GM19043 (cell line): ENCODE data around the gene TLCD5.

Experiments used
- ATAC-seq: cut with Tn5 transposase; IDR thresholded peaks from one replicate; pipeline ENCODE4 v1.9.1; 2021; ENCODE audit warnings: low read depth; ENCODE audit not compliant: unreplicated experiment

Gene TLCD5

DNA sequence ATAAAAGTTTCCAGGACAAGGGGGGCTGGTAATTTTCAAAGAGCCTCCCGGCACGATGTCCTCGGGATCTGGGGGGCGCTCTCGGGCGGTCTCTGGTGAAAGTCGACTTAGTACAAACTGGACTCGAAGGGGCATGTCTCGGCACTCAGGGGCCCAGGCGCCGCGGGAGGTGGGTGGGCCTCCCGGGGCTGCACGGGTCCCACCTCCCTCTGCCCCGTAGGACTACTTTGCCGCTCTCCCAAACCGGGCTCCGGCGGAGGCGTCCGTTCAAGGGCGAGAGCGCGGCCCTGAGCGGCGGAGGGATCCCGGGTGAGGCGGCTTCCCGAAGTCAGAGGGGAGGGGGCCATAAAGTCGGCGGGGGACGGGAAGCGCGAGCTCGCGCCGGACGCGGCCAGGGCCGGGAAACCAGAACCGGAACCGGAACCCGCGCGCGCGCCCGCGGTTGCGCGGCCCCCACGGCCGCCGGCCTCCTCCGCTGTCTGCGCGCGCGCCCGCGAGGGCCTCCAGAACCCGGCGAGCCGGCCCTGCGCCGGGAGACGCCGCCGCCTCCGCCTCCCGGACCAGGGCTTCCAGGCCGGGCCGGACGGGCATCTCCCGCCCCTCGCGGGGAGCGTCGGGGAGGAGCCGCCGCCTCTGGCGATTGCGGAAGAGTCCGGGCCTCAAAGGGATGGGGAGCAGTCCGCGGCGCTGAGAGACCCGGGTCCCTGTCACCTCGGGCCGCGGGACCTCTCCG is 11.0 kb downstream of the TLCD5 start, which contains the start of gene ARHGEF12:
Gene ARHGEF12 (plus strand): TSS at position 506 of the 733 bp plus-strand sequence. CDS start 831 bp downstream, outside the sequence.
- ATAC-seq, result peak; percentile 43

DNA sequence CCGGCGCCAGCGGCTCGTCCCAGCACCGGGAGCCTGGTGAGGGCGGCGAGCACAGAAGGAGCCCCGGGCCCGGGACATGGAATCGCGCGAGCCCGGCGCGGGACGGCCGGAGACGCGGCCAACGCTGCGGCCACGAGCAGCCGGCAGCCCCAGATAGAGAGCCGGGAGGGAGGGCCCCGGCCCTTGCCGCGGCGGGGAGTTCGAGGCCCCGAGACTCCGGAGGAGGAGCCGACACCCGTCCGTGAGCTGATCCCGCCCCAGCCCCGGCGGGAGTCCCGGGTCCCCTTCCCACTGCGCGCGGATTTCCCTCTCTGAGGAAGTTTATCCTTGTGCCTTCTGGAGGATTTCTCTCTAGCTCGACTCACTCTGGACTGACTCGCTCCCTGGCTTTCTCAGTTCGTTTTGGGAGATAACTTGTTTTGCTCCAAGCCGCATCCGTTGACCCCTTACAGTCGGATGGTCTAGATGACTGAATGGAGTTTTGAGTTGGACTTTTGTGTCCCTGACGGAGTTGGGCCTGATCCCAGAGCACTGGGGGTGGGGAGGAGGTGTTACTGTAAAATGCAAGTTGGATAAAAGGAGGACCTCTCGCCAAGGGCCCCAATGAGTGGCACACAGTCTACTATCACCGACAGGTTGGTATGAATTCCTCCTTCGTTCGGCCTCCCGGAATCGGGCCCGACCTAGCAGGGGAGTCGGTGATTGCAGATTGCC is 11.7 kb downstream of the TLCD5 start:
- peak; percentile 24 for ATAC-seq

DNA sequence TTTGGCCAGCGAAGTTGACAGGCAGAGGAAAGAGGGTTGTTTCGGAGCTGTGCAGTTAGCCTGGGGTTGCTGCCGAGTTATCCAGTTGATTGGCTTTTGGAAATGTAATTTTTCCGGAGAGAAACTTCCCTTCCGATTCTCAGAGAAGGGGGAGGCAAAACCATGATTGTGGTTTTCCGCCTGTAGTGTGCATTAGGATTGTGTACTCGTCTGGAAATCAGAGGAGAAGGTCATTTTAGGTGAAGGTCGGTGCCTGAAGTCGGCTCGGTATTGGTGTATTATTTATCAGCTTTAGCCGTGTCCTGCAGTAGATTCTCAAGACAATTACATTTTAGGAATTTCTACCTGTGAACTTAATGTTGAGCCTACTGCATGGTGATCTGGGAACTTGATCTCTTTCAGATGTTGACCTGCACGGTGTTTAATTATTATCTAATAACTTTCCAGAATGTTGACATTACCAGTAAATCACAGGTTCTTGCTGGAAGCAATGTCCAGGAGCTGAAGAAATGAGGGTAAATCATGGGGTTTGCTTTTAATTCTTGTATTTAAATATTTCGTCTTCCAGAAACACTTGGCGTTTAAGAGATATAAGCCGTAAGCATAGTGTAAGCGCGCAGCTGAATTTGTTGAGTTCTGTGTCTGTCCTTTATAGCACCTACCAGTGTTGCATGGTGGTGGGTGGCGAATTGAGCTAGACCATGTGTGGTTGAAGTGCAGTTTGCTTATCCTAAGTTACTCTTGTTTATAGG is 12.4 kb downstream of the TLCD5 start:
- no peak for ATAC-seq

DNA sequence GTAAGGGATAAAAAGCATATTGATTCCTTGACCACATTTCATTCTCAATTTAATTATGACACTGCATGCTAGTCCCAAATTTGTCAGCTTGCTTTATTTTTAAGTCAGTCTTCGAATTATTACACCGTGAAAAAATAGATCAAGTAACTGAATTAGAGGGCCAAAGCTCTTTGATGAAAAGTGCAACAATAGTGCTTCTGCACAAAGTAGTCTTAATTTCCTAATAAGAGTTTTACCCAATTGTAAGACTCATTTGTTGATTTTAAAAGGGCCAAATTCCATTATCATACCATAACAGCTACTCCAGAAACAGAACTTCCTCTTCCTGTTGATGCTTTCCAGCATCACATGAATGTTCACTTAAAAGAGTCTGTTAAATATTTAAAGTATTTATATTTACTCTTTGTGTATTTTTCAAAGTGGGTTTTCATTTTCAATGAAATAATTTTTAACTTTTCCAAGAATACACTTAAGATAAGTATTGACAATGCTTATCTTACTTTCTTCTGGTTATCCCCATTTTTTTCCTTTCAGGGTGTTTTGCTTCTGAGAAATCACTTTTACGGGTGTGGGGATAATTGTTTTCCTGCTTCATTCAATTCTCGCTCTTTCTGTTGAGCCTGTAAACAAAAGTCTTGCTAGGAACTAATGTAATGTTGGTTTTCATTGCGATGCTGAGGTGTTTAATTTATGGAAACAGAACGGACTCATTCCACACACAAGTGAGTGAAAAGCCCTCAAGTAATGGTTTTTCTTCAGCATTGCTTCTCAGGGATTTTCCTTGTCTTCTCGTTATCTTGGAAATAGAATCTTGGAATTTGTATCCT is 13.2 kb downstream of the TLCD5 start:
- ATAC-seq, result no peak

DNA sequence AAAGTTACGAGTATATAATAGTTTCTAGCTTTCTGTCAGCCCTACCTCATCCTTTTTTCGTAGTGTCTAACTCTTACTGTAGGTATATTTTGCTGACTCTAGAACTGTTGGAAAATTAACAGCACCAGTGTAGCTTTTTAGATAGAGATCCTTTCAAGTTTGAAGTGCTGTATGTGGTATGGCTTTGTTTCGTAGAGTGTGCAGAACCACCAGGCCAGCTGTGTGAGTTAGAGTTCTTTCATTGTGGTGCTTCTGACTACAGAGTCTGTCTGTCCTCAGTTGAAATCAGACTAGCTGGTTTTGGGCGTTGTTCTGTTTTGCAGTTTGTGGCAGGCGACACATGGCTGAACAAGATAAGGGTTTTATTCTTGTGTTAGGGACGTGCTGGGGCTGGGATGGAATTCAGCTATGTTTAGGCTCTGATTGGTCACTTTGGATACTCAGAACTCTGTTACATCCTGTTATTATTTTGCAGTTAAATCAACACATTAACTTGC is 14.3 kb downstream of the TLCD5 start:
- no peak for ATAC-seq

DNA sequence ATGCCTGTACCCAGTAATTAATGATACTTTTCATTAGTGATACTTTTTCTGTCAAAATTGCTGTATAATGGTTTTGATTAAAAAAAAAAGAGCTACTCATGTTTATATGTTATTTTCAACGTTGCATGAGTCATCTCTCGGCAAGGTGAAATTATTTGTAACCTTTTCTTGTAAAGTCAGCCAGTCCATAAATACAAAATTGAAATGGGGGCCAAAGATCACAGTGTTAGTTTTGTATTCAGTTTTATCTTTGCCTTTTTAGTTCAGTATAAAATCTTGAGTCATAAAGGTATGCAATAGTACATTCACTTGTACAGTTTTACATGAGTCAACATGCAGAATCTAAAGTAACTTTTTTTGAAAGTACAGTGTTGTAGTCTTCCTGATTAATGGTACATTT is 15.4 kb downstream of the TLCD5 start:
- no peak for ATAC-seq

DNA sequence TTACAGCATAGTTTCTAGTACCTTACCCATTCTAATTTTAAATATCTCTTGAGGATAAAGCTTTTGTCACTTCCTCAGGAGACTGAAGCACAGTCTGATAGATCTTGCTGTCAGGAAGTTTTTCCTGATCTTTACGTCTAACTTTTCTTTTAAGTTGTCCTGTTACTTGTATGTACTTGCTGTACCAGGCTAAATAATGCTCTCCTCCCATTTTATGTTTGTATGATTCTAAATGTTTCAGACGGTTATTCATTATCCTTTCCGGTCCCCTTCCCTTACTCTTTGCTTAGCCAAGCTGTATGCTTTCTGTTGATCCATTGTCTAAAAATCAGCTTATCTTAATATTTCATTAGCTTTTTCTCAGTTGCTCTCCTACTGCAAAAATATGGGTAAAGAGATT is 17.1 kb downstream of the TLCD5 start:
- ATAC-seq, result no peak

DNA sequence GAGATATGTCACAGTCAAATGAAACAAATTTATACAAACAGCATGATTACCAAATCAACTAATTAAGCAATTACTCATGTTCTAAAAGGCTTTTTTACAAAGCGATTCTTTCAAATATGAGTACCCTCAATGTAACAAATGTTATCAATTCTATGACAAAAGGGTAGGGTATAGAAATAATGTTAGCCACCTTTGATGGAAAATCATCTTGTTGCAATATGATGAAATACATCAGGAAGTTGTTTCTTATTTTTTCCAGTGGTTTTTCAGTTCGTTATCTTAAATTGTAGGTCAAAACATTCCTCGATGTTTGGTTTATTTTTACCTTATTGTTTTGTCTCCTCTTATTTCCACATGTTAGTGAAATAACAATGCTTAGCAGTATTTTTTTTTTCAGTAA is 17.6 kb downstream of the TLCD5 start:
- ATAC-seq, result no peak

DNA sequence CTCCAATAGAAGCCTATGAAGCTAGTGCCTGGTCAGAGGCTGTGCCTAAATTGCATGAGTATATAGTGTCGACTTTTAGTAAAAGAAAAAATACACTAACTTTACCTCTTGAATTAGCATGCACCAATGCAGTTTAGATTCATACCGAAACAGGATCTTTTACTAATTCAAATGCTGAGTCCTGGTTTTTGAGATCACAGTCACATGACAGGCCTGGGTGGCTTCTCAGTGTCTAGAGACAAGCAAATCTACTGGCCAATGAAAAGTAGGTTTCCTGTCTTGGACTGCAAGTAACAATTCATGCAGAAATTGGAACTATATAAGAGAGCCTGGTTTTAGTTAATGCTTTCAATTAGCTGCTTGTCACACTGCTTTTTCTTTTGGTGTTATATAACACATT is 18.3 kb downstream of the TLCD5 start:
- peak; percentile 53 for ATAC-seq

DNA sequence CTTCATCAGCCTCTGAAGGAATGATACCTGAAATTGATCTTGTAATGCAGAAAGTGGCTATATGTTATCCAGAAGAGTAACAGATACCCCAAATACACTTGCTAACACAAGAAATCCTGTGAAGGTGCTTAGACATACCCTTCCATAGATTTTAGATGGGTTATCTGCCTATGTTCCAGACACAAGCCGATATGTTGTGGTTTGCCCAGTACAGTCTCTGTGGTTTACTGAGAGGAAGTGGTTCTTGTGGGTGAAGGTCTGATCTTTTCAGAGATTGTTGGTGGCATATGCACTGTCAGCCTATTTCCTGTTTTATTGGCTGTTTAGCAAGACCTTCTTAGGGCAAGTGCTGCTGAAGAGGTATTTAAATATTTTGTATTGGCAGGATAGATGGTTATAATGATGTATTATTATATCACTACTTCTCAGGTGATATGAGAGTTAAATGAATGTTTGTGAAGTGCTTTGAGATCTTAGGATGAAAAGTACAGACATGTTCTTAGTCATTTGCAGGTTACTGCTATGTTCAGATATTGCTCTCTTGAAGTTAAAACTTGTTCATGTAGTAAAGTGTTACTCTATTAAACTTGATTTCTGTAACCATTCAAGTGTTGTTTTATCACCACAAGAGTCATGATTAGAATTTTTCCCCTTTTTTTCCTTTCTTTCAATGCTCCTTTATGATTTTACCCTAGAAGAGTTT is 19.4 kb downstream of the TLCD5 start:
- ATAC-seq, result peak; percentile 80

DNA sequence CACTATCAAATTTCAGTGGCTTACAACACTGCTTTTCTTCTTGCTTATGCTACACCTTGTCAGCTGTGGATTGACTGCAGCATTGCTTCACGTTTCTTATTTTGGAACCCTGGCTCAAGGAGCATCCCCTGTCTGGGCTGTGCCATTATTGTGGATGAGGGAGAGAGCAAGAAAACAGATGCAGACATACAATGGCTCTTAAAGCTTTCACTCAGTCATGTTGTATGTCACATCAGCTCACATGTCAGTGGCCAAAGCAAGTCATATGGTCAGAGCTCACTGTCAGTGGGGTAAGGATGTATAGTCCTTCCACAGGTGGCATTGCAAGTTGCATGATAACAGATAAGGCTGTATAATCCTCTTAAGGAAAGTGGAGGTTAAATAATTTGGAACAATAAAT is 21.1 kb downstream of the TLCD5 start:
- ATAC-seq, result no peak

DNA sequence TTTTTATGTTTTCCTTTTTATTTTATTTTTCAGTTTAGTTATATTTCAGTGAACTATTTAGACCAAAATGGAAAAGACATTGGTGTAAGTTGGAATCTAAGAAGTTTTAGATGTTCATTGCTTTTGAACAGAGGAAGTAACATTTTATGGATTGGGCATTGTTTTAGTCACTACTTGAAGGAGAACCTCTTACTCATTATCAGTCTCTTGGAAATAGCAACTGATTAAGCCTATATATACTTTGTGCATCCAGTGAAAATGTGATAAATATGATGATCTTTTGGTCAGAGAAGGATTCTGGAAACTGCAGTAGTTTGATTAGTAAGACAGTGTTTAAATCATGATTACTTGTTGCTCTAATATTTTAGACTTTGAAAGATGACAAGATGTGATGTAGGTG is 25.5 kb downstream of the TLCD5 start:
- ATAC-seq, result no peak

DNA sequence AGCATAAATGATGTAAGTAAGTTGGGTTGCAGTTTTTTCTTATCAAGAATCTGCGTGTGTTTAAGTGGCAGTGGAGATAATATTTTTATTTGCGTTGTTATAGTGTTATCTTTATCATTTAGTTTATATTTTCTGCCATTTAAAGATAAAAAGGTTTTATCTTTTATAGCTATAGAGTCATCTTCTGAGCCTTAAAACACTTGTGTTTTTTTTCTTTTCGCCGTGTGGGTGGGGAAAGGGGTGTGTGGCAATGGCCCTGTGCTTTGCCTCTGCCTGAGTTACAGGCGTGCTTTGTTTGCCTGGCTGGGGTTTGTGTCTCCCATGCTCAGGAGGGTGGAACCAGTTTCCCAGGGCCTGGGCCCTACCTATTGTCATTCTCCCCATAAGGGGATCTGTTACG is 27.3 kb downstream of the TLCD5 start:
- ATAC-seq, result no peak

DNA sequence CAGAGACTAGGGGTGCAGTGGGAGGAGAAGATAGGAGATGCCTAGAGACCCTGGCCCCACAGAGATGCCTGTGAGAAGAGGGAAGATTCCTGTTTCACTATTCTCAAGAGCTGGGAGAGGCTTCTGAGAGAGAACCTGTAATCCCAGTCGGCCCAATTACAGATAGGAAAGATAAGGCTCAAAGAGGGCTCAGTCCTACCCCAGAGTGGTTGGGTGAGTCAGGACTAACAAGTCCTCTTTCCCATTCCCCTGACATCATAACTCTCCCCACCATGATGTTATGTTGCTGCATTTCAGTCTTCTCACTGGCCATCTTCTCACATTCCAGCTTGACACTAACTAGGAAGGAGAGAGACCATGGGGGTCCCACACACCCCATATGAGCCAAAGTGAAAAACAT is 29.0 kb downstream of the TLCD5 start:
- no peak for ATAC-seq

DNA sequence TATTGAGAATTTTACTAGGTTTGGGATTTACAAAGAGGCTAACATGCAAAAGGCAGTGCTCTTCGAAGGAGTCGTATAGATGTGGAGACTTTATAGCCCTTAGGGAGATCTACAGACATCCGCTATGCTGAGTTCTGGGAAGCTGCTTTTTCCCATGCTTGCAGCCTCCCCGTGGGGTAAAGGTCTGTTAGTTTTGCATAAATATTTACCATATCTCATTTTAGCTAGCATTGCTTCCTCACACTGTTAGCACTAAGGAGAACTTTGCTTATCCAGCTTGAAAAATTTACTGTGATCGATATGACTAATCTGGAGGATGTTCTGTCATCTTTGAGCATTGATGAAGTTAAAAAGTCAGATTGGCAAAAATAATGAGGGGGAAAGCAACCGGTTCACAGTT is 29.7 kb downstream of the TLCD5 start:
- no peak for ATAC-seq

DNA sequence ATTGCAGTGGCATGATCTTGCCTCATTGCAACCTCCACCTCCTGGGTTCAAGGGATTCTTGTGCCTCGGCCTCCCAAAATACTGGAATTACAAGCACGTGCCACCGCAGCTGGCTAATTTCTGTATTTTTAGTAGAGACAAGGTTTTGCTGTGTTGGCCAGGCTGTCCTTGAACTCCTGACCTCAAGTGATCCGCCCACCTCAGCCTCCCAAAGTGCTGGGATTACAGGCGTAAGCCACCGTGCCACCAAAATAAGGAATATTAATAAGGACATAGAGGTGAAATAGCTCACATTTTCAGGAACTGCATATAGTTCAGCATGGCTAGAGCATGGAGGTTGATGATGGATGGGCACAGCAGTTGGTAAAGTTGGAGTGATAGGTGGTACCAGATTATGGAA is 32.5 kb downstream of the TLCD5 start:
- no peak for ATAC-seq

DNA sequence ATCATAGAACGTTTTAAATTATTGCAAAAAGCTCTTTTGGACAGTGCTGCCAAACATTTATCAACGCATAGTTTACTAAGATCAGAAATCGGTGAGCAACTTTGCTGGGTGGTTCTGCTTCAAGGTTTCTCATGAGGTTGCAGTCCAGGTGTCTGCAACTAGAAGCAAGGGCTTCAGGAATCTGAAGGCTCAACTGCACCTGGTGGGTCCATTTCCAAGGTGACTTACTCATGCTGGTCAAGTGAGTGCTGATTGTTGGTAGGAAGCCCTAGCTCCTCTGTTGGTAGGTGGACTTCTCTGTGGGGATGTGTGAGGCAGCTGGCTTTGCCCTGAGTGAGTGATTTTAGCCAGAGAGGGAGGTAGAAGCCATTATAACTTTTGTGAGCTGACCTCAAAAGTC is 33.6 kb downstream of the TLCD5 start:
- no peak for ATAC-seq

DNA sequence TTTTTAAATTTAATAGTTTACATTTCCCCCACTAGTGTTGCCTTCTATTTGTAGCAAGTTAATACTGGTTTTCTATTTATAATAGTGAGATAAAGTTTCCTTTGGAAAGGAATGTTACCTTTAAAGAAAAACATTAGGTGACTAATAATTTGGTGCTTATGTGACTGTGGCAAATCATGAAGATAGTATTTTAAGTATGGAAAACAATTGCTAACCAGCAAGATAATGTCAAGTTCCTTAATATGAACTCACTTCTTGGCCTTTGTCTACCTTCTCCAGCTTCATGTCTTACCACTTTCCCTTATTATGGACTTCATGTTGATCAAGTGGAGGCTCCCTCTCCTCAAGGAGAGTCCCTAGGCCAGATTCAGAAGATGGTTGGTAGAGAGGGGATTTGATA is 38.3 kb downstream of the TLCD5 start:
- no peak for ATAC-seq

DNA sequence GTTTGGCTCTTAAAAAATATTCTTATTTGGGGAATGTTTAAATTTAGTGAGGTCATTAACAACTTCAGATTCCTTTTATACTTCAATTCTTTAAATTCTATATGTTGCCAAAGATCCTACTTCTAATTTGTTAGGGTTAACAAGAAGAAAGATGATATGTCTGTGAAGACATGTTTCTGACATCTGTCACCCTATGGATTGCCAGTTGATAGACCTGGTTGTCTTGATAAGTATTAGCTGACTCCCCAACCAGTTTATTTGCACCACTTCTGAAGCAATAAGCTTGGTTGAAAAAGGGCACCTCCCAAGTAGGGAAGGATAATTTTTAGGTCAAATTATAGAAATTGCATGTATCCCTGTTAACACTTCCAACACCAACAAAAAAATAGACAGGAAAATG is 40.4 kb downstream of the TLCD5 start:
- no peak for ATAC-seq

DNA sequence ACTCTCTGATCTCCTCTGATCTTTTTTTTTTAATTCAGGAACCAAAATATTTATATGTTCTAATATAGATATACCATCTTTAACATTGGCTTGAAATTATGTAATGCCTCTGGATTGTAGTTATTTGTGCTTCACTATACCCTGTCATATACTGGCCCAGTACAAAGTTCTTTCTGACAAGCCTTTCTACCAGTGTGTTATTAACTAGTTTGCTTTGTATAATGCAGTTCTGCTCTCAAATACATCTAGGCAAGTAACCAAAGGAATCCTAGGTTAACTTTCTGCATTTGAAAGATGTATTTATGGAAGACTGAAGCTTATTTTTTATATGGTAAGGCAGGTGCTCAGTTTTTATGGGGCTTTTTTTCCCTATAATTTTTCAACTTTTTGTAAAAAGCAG is 47.2 kb downstream of the TLCD5 start:
- no peak for ATAC-seq
